GM12878 (cell line): Measurements from ENCODE around the gene ADAMTSL5. TPM values are rescaled to one million over a fixed set of nuclear protein-coding genes. Genes with fewer than 3 reads are reported as not detected.

Experiments used
- ATAC-seq: fragments of 200-7000 bp; cut with Tn5 transposase; 3 replicates; pipeline ENCODE4 v1.9.1; 2020; ENCODE audit warnings: mild to moderate bottlenecking, moderate library complexity
- BruUV-seq: library from RNA; stranded (reverse); fragments of 400-500 nt; replicated peaks from 2 replicates; lab custom pipeline; 2021; lab: Mats Ljungman, UMichigan
- CTCF ChIA-PET: fragments of 300-600 bp; sonication (Branson Sonifier 250); formaldehyde crosslinking; extraction: SDS; loops from one replicate; lab custom pipeline; 2021; ENCODE audit warnings: inconsistent platforms; lab: Yijun Ruan, JAX
- POLR2A ChIA-PET: fragments of 350-600 bp; formaldehyde crosslinking; extraction: SDS; loops from one replicate; lab custom pipeline; 2021; ENCODE audit warnings: inconsistent platforms; lab: Charles Lee
- RAD21 ChIA-PET: fragments of 300-600 bp; sonication (Branson Sonifier 250); formaldehyde crosslinking; loops from one replicate; lab custom pipeline; 2023; ENCODE audit warnings: antibody characterized with exemption; ENCODE audit not compliant: unreplicated experiment; lab: Charles Lee
- SMC1A ChIA-PET: fragments of 300-600 bp; sonication (Branson Sonifier 250); formaldehyde crosslinking; loops from one replicate; lab custom pipeline; 2023; ENCODE audit not compliant: unreplicated experiment, uncharacterized antibody; lab: Charles Lee
- DNase-seq: peaks from one replicate; pipeline ENCODE4 v3.0.0-alpha.2; 2011; ENCODE audit warnings: low read depth, low spot score
- FAIRE-seq: peaks from 3 replicates; lab custom pipeline; 2011; peaks lifted over from hg19 to GRCh38; lab: Jason Lieb, UNC
- H2AFZ ChIP-seq: 2 replicates; pipeline ENCODE4 v1.6.0; 2011; ENCODE audit warnings: low read depth, low read length, control low read depth; ENCODE audit not compliant: control insufficient read depth
- H3K27ac ChIP-seq: 2 replicates; pipeline ENCODE4 v1.5.1; 2011; ENCODE audit warnings: control low read depth; ENCODE audit not compliant: control insufficient read depth, insufficient read depth
- H3K27me3 ChIP-seq, 2 experiments: replicated peaks in 1 of 2; 2 replicates each; pipeline versions ENCODE4 v1.6.0 to v1.6.1; 2011; ENCODE audit warnings: low read length in 1 of 2; ENCODE audit not compliant: control insufficient read depth in 2 of 2, insufficient read depth in 2 of 2
- H3K36me3 ChIP-seq, 2 experiments: 2 replicates each; pipeline ENCODE4 v1.5.1; 2011; ENCODE audit warnings: low read length in 1 of 2; ENCODE audit not compliant: control insufficient read depth in 2 of 2, insufficient read depth in 2 of 2
- H3K4me1 ChIP-seq: 2 replicates; pipeline ENCODE4 v1.6.1; 2011; ENCODE audit warnings: mild to moderate bottlenecking, low read length, moderate library complexity, mixed read lengths; ENCODE audit not compliant: control insufficient read depth, insufficient read depth
- H3K4me2 ChIP-seq: 2 replicates; pipeline ENCODE4 v1.6.0; 2011; ENCODE audit warnings: control low read depth; ENCODE audit not compliant: control insufficient read depth, insufficient read depth
- H3K4me3 ChIP-seq: fragments of 200-600 bp; sonication (generic); 2 replicates; pipeline ENCODE4 v1.5.1; 2016
- H3K79me2 ChIP-seq: 2 replicates; pipeline ENCODE4 v1.6.0; 2011; ENCODE audit warnings: low read length; ENCODE audit not compliant: control insufficient read depth, insufficient read depth
- H3K9ac ChIP-seq: 2 replicates; pipeline ENCODE4 v1.8.0; 2011; ENCODE audit warnings: low read length, control low read depth, mixed read lengths; ENCODE audit not compliant: control insufficient read depth, insufficient read depth
- H3K9me3 ChIP-seq: replicated peaks from 3 replicates; pipeline ENCODE4 v1.5.1; 2011; ENCODE audit warnings: mild to moderate bottlenecking, low read length; ENCODE audit not compliant: control insufficient read depth, insufficient read depth
- H4K20me1 ChIP-seq: 2 replicates; pipeline ENCODE4 v1.6.0; 2011; ENCODE audit not compliant: control insufficient read depth, insufficient read depth
- CHD4 ChIP-seq: fragments of 200-600 bp; sonication (generic); IDR thresholded peaks from 2 replicates; pipeline ENCODE4 v1.6.1; 2016; ENCODE audit warnings: mild to moderate bottlenecking
- POLR2A ChIP-seq: IDR thresholded peaks from 2 replicates; pipeline ENCODE4 v1.6.1; 2011; ENCODE audit warnings: low read depth, mild to moderate bottlenecking, low read length
- PRDM15 ChIP-seq: fragments of 450-650 bp; formaldehyde crosslinking; IDR thresholded peaks from 2 replicates; pipeline ENCODE4 v1.4.0; 2020; ENCODE audit warnings: mild to moderate bottlenecking, moderate library complexity
- RAD51 ChIP-seq: fragments of 450-650 bp; IDR thresholded peaks from 2 replicates; pipeline ENCODE4 v1.6.1; 2016; ENCODE audit warnings: moderate library complexity, mild to moderate bottlenecking, inconsistent platforms
- WGBS: methylation state at CpG from one replicate; pipeline ENCODE4 v1.1.6; 2016; ENCODE audit warnings: low lambda C conversion rate; ENCODE audit not compliant: insufficient replicate concordance, insufficient coverage; ENCODE audit errors: missing lambda C conversion rate; 5-methylcytosine and 5-hydroxymethylcytosine counted together
- in situ Hi-C: fragments of 300-500 bp; cut with MboI; formaldehyde crosslinking; loops from 9 replicates; pipeline ENCODE4 v1.14.3; 2018; ENCODE audit warnings: mixed read lengths
- intact Hi-C: fragments of 100-400 bp; cut with micrococcal nuclease; formaldehyde crosslinking; loops from one replicate; pipeline ENCODE4 v1.14.2; 2022; ENCODE audit not compliant: unreplicated experiment
- polyA plus RNA-seq, 11 experiments: library from polyadenylated mRNA; depleted of rRNA in 4 of 11; unstranded in 6 of 11; stranded (reverse) in 5 of 11; fragments of >200 nt; fragmentation: Nextera tagmentation in 4 of 11; fragmentation: Illumina TruSeq in 1 of 11; extraction: Ambion mirVana in 4 of 11; extraction: Trizol in 1 of 11; gene quantifications; 1 replicate in 1 of 11; 2 replicates in 10 of 11; pipeline versions ENCODE4 v1.2.1 to v1.2.3, GENCODE V29; 2011 to 2016; ENCODE audit warnings: inconsistent platforms in 2 of 11, missing spikeins in 2 of 11, low read depth in 1 of 11
- total RNA-seq, 4 experiments: library from RNA; depleted of rRNA in 3 of 4; stranded (reverse); fragments of >200 nt in 3 of 4; fragmentation: Illumina TruSeq in 1 of 4; extraction: Trizol in 1 of 4; gene quantifications; 2 replicates each; pipeline versions ENCODE4 v1.2.1 to v1.2.3, GENCODE V29; 2013 to 2021

Gene ADAMTSL5
- total and polyA plus RNA-seq, 10 of the 15 experiments (the other 5 are each of a cell fraction or from before 2014, with no cell fraction given) = 0.04 to 0.83 (median 0.32) TPM; not detected in 4

- ChIA-PET RAD21 (no interaction called here), CTCF (no interaction called here), SMC1A (no interaction called here), POLR2A (no interaction called here)
- DNase-seq (no peak), ATAC-seq (no peak), FAIRE-seq (no peak)
- BruUV-seq = no TSS peak
- peaks cover 7% of the 10 kb centered on the region for H3K4me1 ChIP-seq
- H3K27me3 ChIP-seq = peaks cover 5 to 24% of the 10 kb centered on the region in 2 experiments
- in situ Hi-C loops (no loop called here), intact Hi-C loops (no loop called here)
- H3K9me3 ChIP-seq = no peaks in the 10 kb centered on the region
- H3K79me2 ChIP-seq = peaks cover under 1% of the 10 kb centered on the region
- H3K4me2 ChIP-seq = no peak overlapping the region
- H4K20me1 ChIP-seq = peaks cover 7% of the 10 kb centered on the region
- 72% methylated on average over 19 of the region's 20 CpGs for WGBS
- H3K4me3 ChIP-seq = no peak overlapping the region
- no peak overlapping the region for H2AFZ ChIP-seq
- no peak overlapping the region for H3K9ac ChIP-seq
- TF ChIP-seq CHD4 = no peak
- TF ChIP-seq PRDM15 = no peak
- TF ChIP-seq RAD51 = no peak
- TF ChIP-seq POLR2A = peak; percentile 33; the same call in 1 of the 2 replicates
- no peak overlapping the region for H3K27ac ChIP-seq
- H3K36me3 ChIP-seq = no peaks in the 10 kb centered on the region
These were observed 39.6 kb downstream of the ADAMTSL5 start for GRCh38 chr19:1473085-1473851.
